OCI-LY1 (cell line): ENCODE data around the gene UNC13A.

Source experiments
- H2AFZ ChIP-seq: fragments of 200-600 bp; sonication (generic), shearing (Covaris generic); 2 replicates; pipeline ENCODE4 v1.6.0; 2014; ENCODE audit warnings: antibody characterized with exemption, mild to moderate bottlenecking, low read length
- H3F3A ChIP-seq: fragments of 200-600 bp; sonication (generic), shearing (Covaris generic); 2 replicates; pipeline ENCODE4 v1.6.0; 2014; ENCODE audit warnings: mild to moderate bottlenecking, antibody characterized with exemption, low read length, moderate library complexity; ENCODE audit not compliant: insufficient read depth
- H3K27ac ChIP-seq: fragments of 200-600 bp; sonication (generic); 2 replicates; pipeline ENCODE4 v1.5.1; 2014; ENCODE audit warnings: low read length, mixed run types, mild to moderate bottlenecking, low read depth; ENCODE audit not compliant: poor library complexity, severe bottlenecking
- H3K27me3 ChIP-seq: fragments of 200-600 bp; sonication (generic); 2 replicates; pipeline ENCODE4 v1.6.0; 2014; ENCODE audit warnings: antibody characterized with exemption, mild to moderate bottlenecking, low read length, moderate library complexity; ENCODE audit not compliant: insufficient read depth
- H3K36me3 ChIP-seq: fragments of 200-600 bp; sonication (generic); 2 replicates; pipeline ENCODE4 v1.6.1; 2014; ENCODE audit warnings: mild to moderate bottlenecking, antibody characterized with exemption, low read length, moderate library complexity, mixed read lengths; ENCODE audit not compliant: insufficient read depth
- H3K4me1 ChIP-seq: fragments of 200-600 bp; sonication (generic); 2 replicates; pipeline ENCODE4 v1.5.1; 2014; ENCODE audit warnings: mild to moderate bottlenecking, low read length, moderate library complexity; ENCODE audit not compliant: insufficient read depth, severe bottlenecking
- H3K4me2 ChIP-seq: fragments of 200-600 bp; sonication (generic), shearing (Covaris generic); 2 replicates; pipeline ENCODE4 v1.6.1; 2014; ENCODE audit warnings: low read length
- H3K4me3 ChIP-seq: fragments of 200-600 bp; sonication (generic); 2 replicates; pipeline ENCODE4 v1.5.1; 2014; ENCODE audit warnings: low read length, low read depth, mild to moderate bottlenecking, mixed read lengths; ENCODE audit not compliant: poor library complexity, severe bottlenecking
- H3K79me2 ChIP-seq: fragments of 200-600 bp; shearing (Covaris generic); 2 replicates; pipeline ENCODE4 v1.6.1; 2016; ENCODE audit warnings: mixed run types, low read length, mixed read lengths; ENCODE audit not compliant: insufficient read depth
- H3K9ac ChIP-seq: fragments of 200-600 bp; sonication (generic), shearing (Covaris generic); 2 replicates; pipeline ENCODE4 v1.6.1; 2014; ENCODE audit warnings: mild to moderate bottlenecking, low read length, mixed read lengths
- H3K9me2 ChIP-seq: fragments of 200-600 bp; sonication (generic), shearing (Covaris generic); 2 replicates; pipeline ENCODE4 v1.6.1; 2014; ENCODE audit warnings: low read depth, mild to moderate bottlenecking, low read length, mixed read lengths
- H3K9me3 ChIP-seq: fragments of 200-600 bp; shearing (Covaris generic); 2 replicates; pipeline ENCODE4 v1.6.1; 2014; ENCODE audit warnings: low read length, mixed read lengths
- H4K20me1 ChIP-seq: fragments of 200-600 bp; sonication (generic), shearing (Covaris generic); 2 replicates; pipeline ENCODE4 v1.6.0; 2016; ENCODE audit warnings: mild to moderate bottlenecking, low read length; ENCODE audit not compliant: insufficient read depth
- CTCF ChIP-seq: fragments of 200-600 bp; sonication (generic), shearing (Covaris generic); IDR thresholded peaks from 2 replicates; pipeline ENCODE4 v1.5.1; 2017; ENCODE audit warnings: mild to moderate bottlenecking, antibody characterized with exemption, low read length, moderate library complexity, mixed read lengths
- EZH2 ChIP-seq: fragments of 200-600 bp; sonication (generic), shearing (Covaris generic); IDR thresholded peaks from 2 replicates; pipeline ENCODE4 v1.8.0; 2017; ENCODE audit warnings: borderline replicate concordance, mixed run types, mild to moderate bottlenecking, antibody characterized with exemption, low read length, moderate library complexity, mixed read lengths

Gene UNC13A

GRCh38 chr19:17627161-17627560, 61.0 kb downstream of the UNC13A start:
- H3K79me2 ChIP-seq = no peaks in the 10 kb centered on the region
- no peaks in the 10 kb centered on the region for H3F3A ChIP-seq
- no peaks in the 10 kb centered on the region for H3K4me1 ChIP-seq
- H3K4me2 ChIP-seq = no peak overlapping the region
- no peaks in the 10 kb centered on the region for H3K36me3 ChIP-seq
- H3K4me3 ChIP-seq = no peak overlapping the region
- H2AFZ ChIP-seq = no peak overlapping the region
- no peaks in the 10 kb centered on the region for H4K20me1 ChIP-seq
- no peak for TF ChIP-seq EZH2
- TF ChIP-seq CTCF = no peak
- no peaks in the 10 kb centered on the region for H3K9me2 ChIP-seq
- no peak overlapping the region for H3K9ac ChIP-seq
- no peaks in the 10 kb centered on the region; the same call in 1 of the 2 replicates for H3K27me3 ChIP-seq
- H3K27ac ChIP-seq = no peak overlapping the region
- no peaks in the 10 kb centered on the region for H3K9me3 ChIP-seq

- H3K4me1 ChIP-seq = no peaks in the 10 kb centered on the region
- no peaks in the 10 kb centered on the region for H3K9me2 ChIP-seq
- H3K27me3 ChIP-seq = no peaks in the 10 kb centered on the region; the same call in 1 of the 2 replicates
- H3K79me2 ChIP-seq = no peaks in the 10 kb centered on the region
- TF ChIP-seq EZH2 = no peak
- no peak for TF ChIP-seq CTCF
- no peak overlapping the region for H3K27ac ChIP-seq
- no peaks in the 10 kb centered on the region for H3K36me3 ChIP-seq
- H4K20me1 ChIP-seq = no peaks in the 10 kb centered on the region
- no peak overlapping the region for H2AFZ ChIP-seq
- no peaks in the 10 kb centered on the region for H3K9me3 ChIP-seq
- H3K4me3 ChIP-seq = no peak overlapping the region
- H3K4me2 ChIP-seq = no peak overlapping the region
- no peaks in the 10 kb centered on the region for H3F3A ChIP-seq
- H3K9ac ChIP-seq = no peak overlapping the region
Observed at GRCh38 chr19:17626456-17627015, 61.6 kb downstream of the UNC13A start.

- Histone ChIP-seq H3K9me3 (no peaks in the 10 kb centered on the region), H3K4me3 (no peak overlapping the region), H4K20me1 (no peaks in the 10 kb centered on the region), H3K27me3 (no peaks in the 10 kb centered on the region; the same call in 1 of the 2 replicates), H3K27ac (no peak overlapping the region), H3K36me3 (no peaks in the 10 kb centered on the region), H3K79me2 (no peaks in the 10 kb centered on the region), H2AFZ (no peak overlapping the region), H3F3A (no peaks in the 10 kb centered on the region), H3K9me2 (no peaks in the 10 kb centered on the region), H3K9ac (no peak overlapping the region), H3K4me2 (no peak overlapping the region), H3K4me1 (no peaks in the 10 kb centered on the region)
- TF ChIP-seq CTCF (no peak), EZH2 (no peak)
Observed at GRCh38 chr19:17625980-17626379, 62.2 kb downstream of the UNC13A start.
